HCEC 1CT (cell line): ENCODE results near the gene NSMCE3.

Experiments used
- DNase-seq: peaks from one replicate; pipeline ENCODE4 v3.0.0-alpha.2; 2017

NSMCE3 gene

GRCh38 chr15:29269485-29270168 lies at the start of gene NSMCE3:
Gene NSMCE3, minus strand, starts transcription at chr15:29269822. Its CDS starts 117 bp downstream, at chr15:29269705.
- DNase-seq: peak; percentile 90

- DNase-seq: peak; percentile 30
These were observed 46.8 kb upstream of the NSMCE3 start for GRCh38 chr15:29316422-29316821.

DNA sequence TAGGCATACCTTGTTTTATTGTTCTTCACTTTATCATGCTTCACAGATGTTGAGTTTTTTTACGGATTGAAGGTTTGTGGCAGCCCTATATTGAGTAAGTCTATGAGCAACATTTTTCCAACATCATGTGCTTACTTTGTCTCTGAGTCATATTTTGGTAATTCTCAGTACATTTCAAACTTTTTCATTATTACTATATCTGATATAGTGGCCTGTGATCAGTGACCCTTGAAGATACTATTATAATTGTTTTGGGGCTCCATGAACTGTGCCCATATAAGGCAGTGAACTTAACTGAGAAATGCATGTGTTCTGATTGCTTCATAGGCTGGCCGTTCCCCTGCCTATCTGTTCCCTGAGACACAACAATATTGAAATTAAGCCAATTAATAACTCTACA lies 42.8 kb upstream of the NSMCE3 start:
- peak; percentile 93 for DNase-seq

- peak; percentile 39 for DNase-seq
These were observed 42.1 kb upstream of the NSMCE3 start for GRCh38 chr15:29311696-29312095.

GRCh38 chr15:29309139-29309538 lies 39.5 kb upstream of the NSMCE3 start:
- DNase-seq: no peak

DNA sequence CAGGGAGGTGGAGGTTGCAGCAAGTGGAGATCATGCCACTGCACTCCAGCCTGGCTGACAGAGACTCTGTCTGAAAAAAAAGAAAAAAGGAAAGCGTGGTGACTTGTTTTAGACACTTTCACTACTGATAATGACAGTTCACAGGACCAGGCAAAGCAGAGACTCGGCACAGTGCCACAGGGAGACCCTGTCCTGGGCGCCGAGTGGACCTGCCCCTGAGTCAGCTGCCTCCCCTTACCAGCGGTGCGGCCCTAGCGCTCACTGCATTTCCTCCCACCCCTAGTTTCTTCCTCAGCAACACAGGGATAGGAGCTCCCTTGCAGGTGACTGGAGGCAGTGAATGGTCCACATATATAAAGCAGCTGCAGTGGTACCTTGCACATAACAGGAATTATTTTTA lies 38.7 kb upstream of the NSMCE3 start:
- DNase-seq: no peak

DNA sequence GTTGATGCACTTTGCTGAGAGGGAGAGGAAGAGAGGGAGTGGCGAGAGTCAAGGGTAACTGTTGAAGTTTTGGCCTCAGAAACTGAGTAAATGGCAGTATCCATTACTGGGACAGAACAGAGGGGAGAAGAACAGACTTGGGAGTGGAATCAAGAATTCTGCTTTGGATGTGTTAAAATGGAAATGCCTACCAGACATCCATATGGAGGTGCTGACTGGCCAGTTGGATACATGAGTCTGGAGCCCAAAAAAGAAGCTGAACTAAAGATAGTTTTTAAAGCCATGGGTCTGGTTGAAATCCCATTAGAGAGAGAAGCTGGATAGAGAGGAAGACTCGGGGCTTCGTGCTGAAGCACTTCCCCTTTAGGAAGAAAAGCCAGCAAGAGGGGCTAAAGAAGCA lies 35.9 kb upstream of the NSMCE3 start:
- DNase-seq: no peak

DNA sequence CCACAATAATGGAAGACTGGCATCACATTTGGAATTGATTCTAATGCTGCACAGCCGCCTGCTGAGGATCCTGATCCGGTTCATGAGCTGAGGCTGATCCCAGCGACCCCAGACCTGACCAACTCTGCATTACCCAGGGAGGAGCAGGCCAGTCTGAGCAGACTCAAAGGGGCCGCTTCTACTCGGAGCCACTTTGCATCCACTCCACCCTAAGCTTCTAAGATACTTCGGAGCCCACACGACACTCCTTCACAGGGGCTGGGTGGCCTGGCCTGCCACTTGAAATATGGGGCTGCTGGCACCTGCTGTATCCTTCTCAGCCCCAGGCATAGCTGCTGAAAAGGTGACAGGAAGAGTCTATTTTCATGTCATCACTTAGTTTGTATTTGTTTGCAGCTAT lies 33.2 kb upstream of the NSMCE3 start:
- no peak for DNase-seq

GRCh38 chr15:29299784-29300183 lies 30.2 kb upstream of the NSMCE3 start:
- no peak for DNase-seq

GRCh38 chr15:29299331-29299730 lies 29.7 kb upstream of the NSMCE3 start:
- DNase-seq: no peak

DNA sequence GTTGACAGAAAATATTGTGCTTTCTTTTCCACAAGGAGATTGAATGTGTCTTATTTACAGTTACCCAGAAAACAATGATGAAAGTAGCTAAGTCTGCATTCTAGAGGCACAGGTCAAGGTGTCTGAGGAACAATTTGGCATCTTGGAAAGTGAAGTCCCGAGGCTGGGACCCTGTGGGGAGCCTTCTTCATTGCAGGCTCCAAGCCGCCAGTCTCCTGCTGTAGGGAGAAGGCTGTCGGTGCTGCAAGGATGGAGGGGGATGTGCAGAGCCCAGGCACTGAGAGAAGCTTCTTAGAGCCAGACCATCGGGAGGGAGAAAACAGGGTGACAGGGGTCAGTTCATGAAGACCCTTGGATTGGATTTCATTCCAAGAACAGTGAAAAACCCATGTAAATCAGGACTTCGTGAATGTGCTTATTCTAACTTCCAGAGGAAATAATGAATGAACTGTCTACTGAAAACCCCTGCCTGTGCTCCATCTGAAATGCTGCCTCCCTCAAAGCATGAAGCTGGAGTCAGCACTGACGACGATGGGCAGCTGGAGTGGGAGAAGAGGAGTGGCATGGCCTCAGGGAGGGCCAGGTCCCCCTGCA lies 25.2 kb upstream of the NSMCE3 start:
- no peak for DNase-seq

GRCh38 chr15:29291067-29291845 lies 21.6 kb upstream of the NSMCE3 start:
- DNase-seq: no peak

DNA sequence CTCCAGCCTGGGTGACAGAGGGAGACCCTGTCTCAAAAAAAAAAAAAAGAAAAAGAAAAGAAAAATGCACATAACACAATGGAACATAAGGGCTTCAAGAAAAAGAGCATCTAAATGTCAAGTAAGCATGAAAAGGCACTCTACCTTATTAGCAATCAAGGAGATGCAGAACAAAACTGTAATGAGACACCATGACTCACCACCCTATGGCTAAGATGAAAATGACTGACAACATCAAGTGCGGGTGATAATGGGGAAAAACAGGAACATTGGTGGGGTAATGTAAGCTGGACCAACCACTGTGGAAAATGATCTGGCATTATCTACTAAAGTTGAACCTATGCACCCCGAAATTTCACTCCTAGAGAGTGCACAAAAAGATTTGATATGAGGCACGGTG lies 19.6 kb upstream of the NSMCE3 start:
- peak; percentile 35 for DNase-seq

DNA sequence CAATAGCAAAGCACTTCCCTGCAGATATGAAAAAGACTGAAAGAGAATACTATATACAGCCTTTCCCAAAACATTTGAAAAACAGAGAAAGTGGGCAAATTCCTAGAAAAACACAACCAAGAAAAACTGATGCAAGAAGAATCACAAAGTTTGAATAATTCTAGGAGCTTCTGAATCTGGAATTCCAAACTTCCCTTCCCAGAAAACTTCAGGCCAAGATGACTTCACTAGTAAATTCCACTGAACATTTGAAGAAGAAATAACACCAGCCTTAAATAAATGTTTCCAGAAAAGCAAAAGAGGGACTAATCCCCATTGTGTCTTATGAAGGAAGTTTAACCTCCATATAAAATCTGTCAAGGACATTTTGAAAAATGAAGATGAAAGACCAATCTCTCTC lies 15.8 kb upstream of the NSMCE3 start:
- no peak for DNase-seq

GRCh38 chr15:29283381-29283780 lies 13.8 kb upstream of the NSMCE3 start:
- DNase-seq: no peak

DNA sequence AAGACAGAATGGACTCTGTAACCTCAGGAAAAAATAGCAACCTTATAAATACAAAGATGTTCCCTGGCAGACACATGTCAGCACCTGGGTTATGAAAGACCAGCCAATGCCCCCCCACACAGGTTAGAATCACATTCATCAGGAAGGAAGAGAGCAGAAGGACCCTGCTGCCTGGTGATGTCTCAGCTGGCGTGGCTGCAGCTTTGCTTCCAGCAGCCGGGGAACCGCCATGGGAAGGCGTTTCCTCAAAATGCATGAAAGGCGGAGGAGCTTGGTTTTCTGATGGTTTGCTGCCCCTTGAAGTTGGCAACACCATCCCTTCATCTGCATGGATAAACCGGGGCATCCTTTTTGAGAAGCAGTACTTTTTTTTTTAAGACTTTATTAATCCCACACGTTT lies 10.9 kb upstream of the NSMCE3 start:
- DNase-seq: no peak

DNA sequence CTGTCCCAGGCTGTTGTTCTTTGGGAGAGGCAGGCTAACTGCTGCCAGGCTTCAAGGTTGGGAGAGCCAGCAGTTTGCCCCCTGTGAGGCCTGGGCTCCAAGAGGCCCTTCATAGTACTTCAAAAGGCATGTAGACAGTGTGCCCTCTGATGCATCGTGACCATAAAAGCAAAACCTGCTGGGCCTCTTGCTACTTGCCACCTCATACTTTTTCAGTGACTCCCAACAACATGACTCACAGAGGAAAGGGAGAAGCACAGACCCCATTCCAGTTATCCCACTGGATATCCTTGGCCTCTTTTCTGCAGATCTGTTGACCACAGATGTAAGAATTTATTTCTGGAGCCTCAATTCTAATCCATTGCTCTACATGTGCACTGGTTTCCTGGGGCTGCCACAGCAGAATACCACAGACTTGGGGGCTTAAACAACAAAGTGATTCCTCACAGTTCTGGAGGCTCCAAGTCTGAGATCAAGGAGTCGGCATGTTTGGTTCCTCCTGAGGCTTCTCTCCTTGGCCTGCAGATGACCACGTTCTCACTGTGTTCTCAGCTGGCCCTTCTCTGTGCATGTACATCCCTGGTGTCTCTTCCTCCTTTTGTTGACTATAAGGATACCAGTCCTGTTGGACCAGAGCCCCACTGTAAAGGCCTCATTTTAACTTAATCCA lies 8.9 kb upstream of the NSMCE3 start:
- DNase-seq: peak; percentile 94

DNA sequence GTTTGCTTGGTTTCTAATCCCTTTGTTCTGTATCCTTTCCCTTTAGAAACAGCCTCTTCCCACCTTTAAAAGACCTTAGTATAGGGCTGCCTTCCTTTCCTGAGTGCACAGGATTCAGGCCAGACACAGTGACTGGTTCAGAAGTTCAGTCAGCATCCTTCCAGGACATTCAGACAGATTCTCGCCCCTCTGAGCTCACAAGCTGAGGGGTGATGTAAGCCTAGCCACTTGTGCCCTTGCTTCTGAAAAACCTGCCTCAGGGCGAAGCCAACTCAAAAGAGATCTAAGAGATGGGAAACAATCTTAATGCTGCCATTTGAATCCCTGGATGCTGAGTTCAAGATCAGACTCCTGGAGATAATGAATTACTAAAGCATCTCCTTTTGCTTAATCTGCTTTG lies 6.7 kb upstream of the NSMCE3 start:
- DNase-seq: no peak

GRCh38 chr15:29275855-29276254 lies 6.2 kb upstream of the NSMCE3 start:
- no peak for DNase-seq

DNA sequence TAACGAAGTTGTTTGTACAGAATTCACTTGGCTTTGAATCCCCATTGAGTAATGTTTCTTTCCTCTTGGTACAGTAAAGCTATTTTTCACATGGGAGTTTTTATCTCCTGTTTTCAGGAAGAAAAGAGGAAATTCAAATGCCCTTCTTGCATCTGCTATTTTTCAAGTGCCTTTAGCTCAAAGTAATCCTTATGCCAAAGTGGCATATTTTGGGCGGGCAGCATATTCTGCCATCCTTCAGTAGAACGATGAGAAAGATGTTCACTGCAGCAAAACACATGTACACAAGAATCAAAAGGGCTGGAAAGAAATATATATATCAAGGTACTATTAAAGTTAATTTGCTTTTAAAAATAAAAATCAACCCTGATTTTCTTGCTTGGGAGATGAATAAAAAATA lies 5.3 kb upstream of the NSMCE3 start:
- no peak for DNase-seq

- no peak for DNase-seq
These were observed 2.6 kb upstream of the NSMCE3 start for GRCh38 chr15:29272219-29272618.

GRCh38 chr15:29270976-29271375 lies 1.4 kb upstream of the NSMCE3 start:
- DNase-seq: peak; percentile 59

- DNase-seq: peak; percentile 64
These were observed 740 bp upstream of the NSMCE3 start for GRCh38 chr15:29270169-29270955.
